Activated T-helper 2 cell treated with anti-CD3 and anti-CD28 coated beads, Interferon-gamma antibody, Interleukin-2, Interleukin-4, amounts not matched to agents 10 μg/mL and 5 μg/mL and 100 μg/mL, durations not matched to agents 14 hours and 24 hours and 36 hours (primary cell): ENCODE data around the gene FSIP1. TPM values are rescaled to one million over a fixed set of nuclear protein-coding genes. Genes with fewer than 3 reads are reported as not detected.
"Not testable (repeated sequence)": the region's sequence is repeated elsewhere in the genome, so short reads cannot be mapped to it uniquely, and the experiment has no call there.

Source experiments
- DNase-seq: peaks from one replicate; pipeline ENCODE4 v3.0.0; 2021; ENCODE audit warnings: low spot score
- H3K27ac Mint-ChIP-seq: one replicate; pipeline ENCODE4 v1.8.0; 2021; ENCODE audit warnings: mixed read lengths
- H3K27me3 Mint-ChIP-seq: one replicate; pipeline ENCODE4 v1.8.0; 2021; ENCODE audit warnings: low read depth, mixed read lengths
- H3K36me3 Mint-ChIP-seq: one replicate; pipeline ENCODE4 v1.8.0; 2021; ENCODE audit warnings: low read depth, mixed read lengths
- H3K4me1 Mint-ChIP-seq: one replicate; pipeline ENCODE4 v1.8.0; 2021; ENCODE audit warnings: low read depth, mixed read lengths
- H3K4me3 Mint-ChIP-seq: one replicate; pipeline ENCODE4 v1.8.0; 2021; ENCODE audit warnings: low read depth, mild to moderate bottlenecking, moderate library complexity, mixed read lengths
- H3K9me3 Mint-ChIP-seq: one replicate; pipeline ENCODE4 v1.8.0; 2021; ENCODE audit warnings: mixed read lengths
- intact Hi-C: fragments of 100-400 bp; cut with micrococcal nuclease; formaldehyde crosslinking; loops from one replicate; pipeline ENCODE4 v1.15.1; 2023
- total RNA-seq: library from RNA; stranded (reverse); gene quantifications from 2 replicates; pipeline ENCODE4 v1.2.3, GENCODE V29; 2022

The FSIP1 gene
- 0.14 and 0.16 TPM in 2 replicates for total RNA-seq

- peak; percentile 95 for DNase-seq
- Mint-ChIP-seq H3K36me3 (no peaks in the 10 kb centered on the region), H3K4me1 (peaks cover 34% of the 10 kb centered on the region), H3K9me3 (no peaks in the 10 kb centered on the region), H3K27ac (peak within 1 kb of the TSS; percentile 67), H3K4me3 (peak within 1 kb of the TSS; percentile 81), H3K27me3 (peaks cover 6% of the 10 kb centered on the region)
- intact Hi-C loops = loop anchor here (5.0 kb wide), 2 partner anchors 150 to 160 kb away; partner anchors contain the start of gene EIF2AK4
Observed at GRCh38 chr15:39782441-39783138, at the start of gene FSIP1. Gene FSIP1 (minus strand): TSS chr15:39782841. CDS start chr15:39776524, 6,317 bp downstream.

GRCh38 chr15:39830166-39830565, 47.5 kb upstream of the FSIP1 start:
- no peak overlapping the region for H3K27ac Mint-ChIP-seq
- no peaks in the 10 kb centered on the region for H3K36me3 Mint-ChIP-seq
- no peaks in the 10 kb centered on the region for H3K4me1 Mint-ChIP-seq
- H3K4me3 Mint-ChIP-seq = no peak overlapping the region
- H3K9me3 Mint-ChIP-seq = no peaks in the 10 kb centered on the region
- peaks cover 41% of the 10 kb centered on the region for H3K27me3 Mint-ChIP-seq
- intact Hi-C loops = no loop called here
- no peak for DNase-seq

- Mint-ChIP-seq H3K9me3 (peaks cover 4% of the 10 kb centered on the region), H3K4me3 (no peak overlapping the region), H3K27me3 (peaks cover 39% of the 10 kb centered on the region), H3K4me1 (no peaks in the 10 kb centered on the region), H3K36me3 (no peaks in the 10 kb centered on the region), H3K27ac (no peak overlapping the region)
- DNase-seq = no peak
- intact Hi-C loops = no loop called here
Observed at GRCh38 chr15:39828374-39828931, 45.8 kb upstream of the FSIP1 start.

- no peaks in the 10 kb centered on the region for H3K36me3 Mint-ChIP-seq
- H3K4me3 Mint-ChIP-seq = no peak overlapping the region
- H3K4me1 Mint-ChIP-seq = no peaks in the 10 kb centered on the region
- intact Hi-C loops = no loop called here
- peaks cover 37% of the 10 kb centered on the region for H3K27me3 Mint-ChIP-seq
- H3K9me3 Mint-ChIP-seq = peaks cover 4% of the 10 kb centered on the region
- H3K27ac Mint-ChIP-seq = no peak overlapping the region
- DNase-seq = no peak
Observed at GRCh38 chr15:39826975-39827374, 44.3 kb upstream of the FSIP1 start.

- intact Hi-C loops = no loop called here
- Mint-ChIP-seq H3K27me3 (peaks cover 22% of the 10 kb centered on the region), H3K9me3 (peaks cover 4% of the 10 kb centered on the region), H3K4me1 (no peaks in the 10 kb centered on the region), H3K4me3 (no peak overlapping the region), H3K27ac (no peak overlapping the region), H3K36me3 (no peaks in the 10 kb centered on the region)
- no peak for DNase-seq
Observed at GRCh38 chr15:39823634-39824033, 41.0 kb upstream of the FSIP1 start.

- no peak overlapping the region for H3K4me3 Mint-ChIP-seq
- peaks cover 18% of the 10 kb centered on the region for H3K27me3 Mint-ChIP-seq
- H3K4me1 Mint-ChIP-seq = no peaks in the 10 kb centered on the region
- H3K27ac Mint-ChIP-seq = no peak overlapping the region
- no peaks in the 10 kb centered on the region for H3K36me3 Mint-ChIP-seq
- no peak for DNase-seq
- peaks cover 4% of the 10 kb centered on the region for H3K9me3 Mint-ChIP-seq
- intact Hi-C loops = no loop called here
Observed at GRCh38 chr15:39820050-39820602, 37.5 kb upstream of the FSIP1 start.

GRCh38 chr15:39819533-39819932, 36.9 kb upstream of the FSIP1 start:
- no peak for DNase-seq
- Mint-ChIP-seq H3K4me3 (no peak overlapping the region), H3K27me3 (peaks cover 20% of the 10 kb centered on the region), H3K36me3 (no peaks in the 10 kb centered on the region), H3K4me1 (no peaks in the 10 kb centered on the region), H3K9me3 (peaks cover 4% of the 10 kb centered on the region), H3K27ac (no peak overlapping the region)
- intact Hi-C loops = no loop called here

- Mint-ChIP-seq H3K27me3 (peaks cover 15% of the 10 kb centered on the region), H3K27ac (no peak overlapping the region), H3K4me1 (no peaks in the 10 kb centered on the region)
Observed at GRCh38 chr15:39817892-39818291, 35.3 kb upstream of the FSIP1 start.

GRCh38 chr15:39814489-39814888, 31.8 kb upstream of the FSIP1 start:
- intact Hi-C loops = no loop called here
- peaks cover 18% of the 10 kb centered on the region for H3K27me3 Mint-ChIP-seq
- DNase-seq = no peak
- H3K27ac Mint-ChIP-seq = no peak overlapping the region
- H3K4me3 Mint-ChIP-seq = no peak overlapping the region
- H3K36me3 Mint-ChIP-seq = no peaks in the 10 kb centered on the region
- H3K4me1 Mint-ChIP-seq = no peaks in the 10 kb centered on the region
- H3K9me3 Mint-ChIP-seq = no peaks in the 10 kb centered on the region

More at GRCh38 chr15:39817892-39818291, 35.3 kb upstream of the FSIP1 start:
- DNase-seq = no peak
- Mint-ChIP-seq H3K36me3 (no peaks in the 10 kb centered on the region), H3K4me3 (no peak overlapping the region), H3K9me3 (no peaks in the 10 kb centered on the region)
- intact Hi-C loops = no loop called here

- H3K4me1 Mint-ChIP-seq, intact Hi-C loops, H3K36me3 Mint-ChIP-seq, H3K9me3 Mint-ChIP-seq, DNase-seq, H3K4me3 Mint-ChIP-seq, H3K27ac Mint-ChIP-seq: not testable (repeated sequence)
- peaks cover 28% of the 10 kb centered on the region for H3K27me3 Mint-ChIP-seq
Observed at GRCh38 chr15:39812651-39813050, 30.0 kb upstream of the FSIP1 start.

- no peak for DNase-seq
- intact Hi-C loops = no loop called here
- no peaks in the 10 kb centered on the region for H3K4me1 Mint-ChIP-seq
- H3K9me3 Mint-ChIP-seq = no peaks in the 10 kb centered on the region
- H3K27ac Mint-ChIP-seq = no peak overlapping the region
- peaks cover 29% of the 10 kb centered on the region for H3K27me3 Mint-ChIP-seq
- no peaks in the 10 kb centered on the region for H3K36me3 Mint-ChIP-seq
- H3K4me3 Mint-ChIP-seq = no peak overlapping the region
Observed at GRCh38 chr15:39808909-39809308, 26.3 kb upstream of the FSIP1 start.

- Mint-ChIP-seq H3K4me1 (no peaks in the 10 kb centered on the region), H3K4me3 (no peak overlapping the region), H3K27ac (no peak overlapping the region), H3K36me3 (no peaks in the 10 kb centered on the region), H3K27me3 (peaks cover 36% of the 10 kb centered on the region), H3K9me3 (no peaks in the 10 kb centered on the region)
- no peak for DNase-seq
- intact Hi-C loops = no loop called here
Observed at GRCh38 chr15:39807791-39808190, 25.1 kb upstream of the FSIP1 start.

- no peak overlapping the region for H3K4me3 Mint-ChIP-seq
- H3K4me1 Mint-ChIP-seq = no peaks in the 10 kb centered on the region
- intact Hi-C loops = no loop called here
- no peak for DNase-seq
- H3K27me3 Mint-ChIP-seq = peaks cover 41% of the 10 kb centered on the region
- H3K27ac Mint-ChIP-seq = no peak overlapping the region
- no peaks in the 10 kb centered on the region for H3K36me3 Mint-ChIP-seq
- H3K9me3 Mint-ChIP-seq = no peaks in the 10 kb centered on the region
Observed at GRCh38 chr15:39804026-39804425, 21.4 kb upstream of the FSIP1 start.
